Hepatocyte (in vitro differentiated cells): ENCODE data around the gene ALDH1A3. TPM values are rescaled to one million over a fixed set of nuclear protein-coding genes. Genes with fewer than 3 reads are reported as not detected.

ENCODE experiments used
- DNase-seq: peaks from one replicate; pipeline ENCODE4 v3.0.0-alpha.2; 2016; ENCODE audit warnings: low spot score
- H2AFZ ChIP-seq: fragments of 200-600 bp; sonication (generic); 2 replicates; pipeline ENCODE4 v1.6.0; 2016; ENCODE audit warnings: antibody characterized with exemption, mild to moderate bottlenecking
- H3K27ac ChIP-seq: fragments of 200-600 bp; sonication (generic); 2 replicates; pipeline ENCODE4 v1.5.1; 2016; ENCODE audit warnings: mild to moderate bottlenecking
- H3K27me3 ChIP-seq: fragments of 200-600 bp; sonication (generic); 2 replicates; pipeline ENCODE4 v1.6.1; 2016
- H3K36me3 ChIP-seq: fragments of 200-600 bp; sonication (generic); replicated peaks from 2 replicates; pipeline ENCODE4 v1.5.1; 2016; ENCODE audit warnings: low read depth; ENCODE audit not compliant: insufficient read depth
- H3K4me1 ChIP-seq: fragments of 200-600 bp; sonication (generic); 2 replicates; pipeline ENCODE4 v1.5.1; 2016; ENCODE audit warnings: mild to moderate bottlenecking, moderate library complexity; ENCODE audit not compliant: insufficient read depth
- H3K4me2 ChIP-seq: fragments of 200-600 bp; sonication (generic); 2 replicates; pipeline ENCODE4 v1.6.0; 2016
- H3K4me3 ChIP-seq: fragments of 200-600 bp; sonication (generic); 2 replicates; pipeline ENCODE4 v1.5.1; 2016; ENCODE audit warnings: mild to moderate bottlenecking
- H3K79me2 ChIP-seq: fragments of 200-600 bp; sonication (generic); 2 replicates; pipeline ENCODE4 v1.6.0; 2017; ENCODE audit warnings: mild to moderate bottlenecking
- H3K9me2 ChIP-seq: fragments of 200-600 bp; sonication (generic); replicated peaks from 2 replicates; pipeline ENCODE4 v1.6.0; 2017; ENCODE audit warnings: mild to moderate bottlenecking; ENCODE audit not compliant: insufficient read depth
- H3K9me3 ChIP-seq: fragments of 200-600 bp; sonication (generic); 2 replicates; pipeline ENCODE4 v1.5.1; 2016; ENCODE audit warnings: low read depth, mild to moderate bottlenecking
- H4K20me1 ChIP-seq: fragments of 200-600 bp; sonication (generic); 2 replicates; pipeline ENCODE4 v1.6.0; 2016; ENCODE audit warnings: mild to moderate bottlenecking; ENCODE audit not compliant: insufficient read depth, poor library complexity, severe bottlenecking
- CTCF ChIP-seq: fragments of 200-600 bp; sonication (generic); IDR thresholded peaks from 2 replicates; pipeline ENCODE4 v1.5.1; 2016; ENCODE audit warnings: antibody characterized with exemption, mild to moderate bottlenecking; ENCODE audit not compliant: poor library complexity
- EZH2 ChIP-seq: fragments of 200-600 bp; sonication (generic); IDR thresholded peaks from 2 replicates; pipeline ENCODE4 v1.6.1; 2016; ENCODE audit warnings: antibody characterized with exemption, mild to moderate bottlenecking, borderline replicate concordance
- EZH2phosphoT487 ChIP-seq: fragments of 200-600 bp; sonication (generic); IDR thresholded peaks from one replicate; pipeline ENCODE4 v1.6.1; 2018; ENCODE audit warnings: antibody characterized with exemption, mild to moderate bottlenecking, low read depth, moderate library complexity; ENCODE audit not compliant: unreplicated experiment, severe bottlenecking
- WGBS: methylation state at CpG from one replicate; pipeline ENCODE4 v1.1.6; 2016; ENCODE audit warnings: low lambda C conversion rate; ENCODE audit errors: missing lambda C conversion rate; 5-methylcytosine and 5-hydroxymethylcytosine counted together
- polyA plus RNA-seq: library from polyadenylated mRNA; unstranded; fragments of >200 nt; fragmentation: Nextera tagmentation; extraction: Ambion mirVana; gene quantifications from 2 replicates; pipeline ENCODE4 v1.2.1, GENCODE V29; 2016
- total RNA-seq: library from RNA; depleted of rRNA; stranded (reverse); fragments of >200 nt; gene quantifications from 2 replicates; pipeline ENCODE4 v1.2.3, GENCODE V29; 2014

The ALDH1A3 gene
- total and polyA plus RNA-seq, 2 experiments from 2014 or later, result 6.8 to 20.5 TPM

- TF ChIP-seq EZH2phosphoT487 (no peak), CTCF (no peak), EZH2 (no peak)
Observed at GRCh38 chr15:100875495-100875894, 4.1 kb upstream of the ALDH1A3 start.

GRCh38 chr15:100875976-100876375, 3.7 kb upstream of the ALDH1A3 start:
- H3K4me1 ChIP-seq, result peaks cover 3% of the 10 kb centered on the region
- no peak overlapping the region for H3K4me2 ChIP-seq
- H4K20me1 ChIP-seq, result no peaks in the 10 kb centered on the region
- no peaks in the 10 kb centered on the region for H3K36me3 ChIP-seq
- H3K9me2 ChIP-seq, result no peaks in the 10 kb centered on the region
- no peak overlapping the region for H2AFZ ChIP-seq
- no peak overlapping the region for H3K4me3 ChIP-seq
- no peak for TF ChIP-seq EZH2
- no peak for TF ChIP-seq EZH2phosphoT487
- TF ChIP-seq CTCF, result no peak
- no peak for DNase-seq
- no peak overlapping the region for H3K27ac ChIP-seq
- no peaks in the 10 kb centered on the region for H3K79me2 ChIP-seq
- no peaks in the 10 kb centered on the region for H3K9me3 ChIP-seq
- WGBS, result 92% methylated on average over 7 of the region's 7 CpGs
- H3K27me3 ChIP-seq, result peaks cover 54% of the 10 kb centered on the region

More at GRCh38 chr15:100875495-100875894, 4.1 kb upstream of the ALDH1A3 start:
- no peak overlapping the region for H2AFZ ChIP-seq
- DNase-seq, result no peak
- H4K20me1 ChIP-seq, result no peaks in the 10 kb centered on the region
- no peak overlapping the region for H3K27ac ChIP-seq
- H3K79me2 ChIP-seq, result no peaks in the 10 kb centered on the region
- no peaks in the 10 kb centered on the region for H3K9me3 ChIP-seq
- no peaks in the 10 kb centered on the region for H3K9me2 ChIP-seq
- H3K4me3 ChIP-seq, result no peak overlapping the region
- H3K4me1 ChIP-seq, result peaks cover 3% of the 10 kb centered on the region
- H3K36me3 ChIP-seq, result no peaks in the 10 kb centered on the region
- no peak overlapping the region for H3K4me2 ChIP-seq
- WGBS, result 93% methylated on average over 2 of the region's 2 CpGs
- peaks cover 49% of the 10 kb centered on the region for H3K27me3 ChIP-seq

- 76% methylated on average over 10 of the region's 10 CpGs for WGBS
- H3K36me3 ChIP-seq, result no peaks in the 10 kb centered on the region
- no peak for DNase-seq
- no peaks in the 10 kb centered on the region for H3K79me2 ChIP-seq
- H3K9me2 ChIP-seq, result no peaks in the 10 kb centered on the region
- peaks cover 3% of the 10 kb centered on the region for H3K4me1 ChIP-seq
- H4K20me1 ChIP-seq, result no peaks in the 10 kb centered on the region
- H3K27me3 ChIP-seq, result peaks cover 69% of the 10 kb centered on the region
- no peak overlapping the region for H3K27ac ChIP-seq
- H3K9me3 ChIP-seq, result no peaks in the 10 kb centered on the region
- no peak overlapping the region for H2AFZ ChIP-seq
- H3K4me3 ChIP-seq, result no peak overlapping the region
- no peak overlapping the region for H3K4me2 ChIP-seq
- TF ChIP-seq CTCF (no peak), EZH2phosphoT487 (no peak), EZH2 (no peak)
Observed at GRCh38 chr15:100877551-100877950, 2.1 kb upstream of the ALDH1A3 start.

GRCh38 chr15:100878130-100878529, 1.5 kb upstream of the ALDH1A3 start:
- no peak overlapping the region for H2AFZ ChIP-seq
- no peaks in the 10 kb centered on the region for H3K79me2 ChIP-seq
- no peaks in the 10 kb centered on the region for H3K9me2 ChIP-seq
- H3K4me1 ChIP-seq, result peaks cover 3% of the 10 kb centered on the region
- no peaks in the 10 kb centered on the region for H4K20me1 ChIP-seq
- H3K27me3 ChIP-seq, result peaks cover 75% of the 10 kb centered on the region
- H3K36me3 ChIP-seq, result no peaks in the 10 kb centered on the region
- TF ChIP-seq CTCF (no peak), EZH2phosphoT487 (no peak), EZH2 (no peak)
- WGBS, result 86% methylated on average over 11 of the region's 11 CpGs
- H3K4me2 ChIP-seq, result no peak overlapping the region
- H3K27ac ChIP-seq, result no peak overlapping the region
- DNase-seq, result no peak
- H3K4me3 ChIP-seq, result no peak overlapping the region
- no peaks in the 10 kb centered on the region for H3K9me3 ChIP-seq
